Endothelial cell of umbilical vein (primary cell): ENCODE results near the gene AFTPH. TPM values are rescaled to one million over a fixed set of nuclear protein-coding genes. Genes with fewer than 3 reads are reported as not detected.

Experiments used
- BruUV-seq: library from RNA; stranded (reverse); fragments of 400-500 nt; replicated peaks from 2 replicates; lab custom pipeline; 2021; lab: Mats Ljungman, UMichigan
- CTCF ChIA-PET: fragments of 300-600, 350-600 bp; sonication (Branson Sonifier 250); formaldehyde crosslinking; loops from one replicate; lab custom pipeline; 2021; ENCODE audit warnings: antibody characterized with exemption, inconsistent platforms; lab: Charles Lee
- POLR2A ChIA-PET: fragments of 300-600, 350-600 bp; sonication (Branson Sonifier 250); formaldehyde crosslinking; loops from one replicate; lab custom pipeline; 2021; ENCODE audit warnings: antibody characterized with exemption, inconsistent platforms; lab: Charles Lee
- DNase-seq: peaks from one replicate; pipeline ENCODE4 v3.0.0-alpha.2; 2011; ENCODE audit warnings: low read depth, low spot score
- FAIRE-seq: peaks from 2 replicates; lab custom pipeline; 2011; peaks lifted over from hg19 to GRCh38; lab: Jason Lieb, UNC
- H2AFZ ChIP-seq: 2 replicates; pipeline ENCODE4 v1.6.0; 2012; ENCODE audit warnings: low read depth, low read length, control low read depth, inconsistent platforms
- H3K27ac ChIP-seq: 2 replicates; pipeline ENCODE4 v1.5.1; 2011; ENCODE audit warnings: low read depth, mild to moderate bottlenecking, control low read depth, low read length, moderate library complexity; ENCODE audit not compliant: insufficient read depth
- H3K27me3 ChIP-seq, 2 experiments: 2 replicates each; pipeline versions ENCODE4 v1.6.0 to v1.6.1; 2011; ENCODE audit warnings: low read length in 2 of 2, mixed read lengths in 1 of 2; ENCODE audit not compliant: control insufficient read depth in 2 of 2, insufficient read depth in 2 of 2
- H3K36me3 ChIP-seq, 2 experiments: 2 replicates in 1 of 2; 3 replicates in 1 of 2; pipeline ENCODE4 v1.5.1; 2011; ENCODE audit warnings: low read length in 2 of 2, mild to moderate bottlenecking in 1 of 2, moderate library complexity in 1 of 2; ENCODE audit not compliant: control insufficient read depth in 2 of 2, insufficient read depth in 2 of 2; ENCODE audit errors: extremely low read depth in 1 of 2
- H3K4me1 ChIP-seq: 3 replicates; pipeline ENCODE4 v1.5.1; 2011; ENCODE audit warnings: mild to moderate bottlenecking, low read length; ENCODE audit not compliant: control insufficient read depth, insufficient read depth; ENCODE audit errors: extremely low read depth
- H3K4me2 ChIP-seq: 2 replicates; pipeline ENCODE4 v1.6.1; 2011; ENCODE audit warnings: low read length, control low read depth, mixed read lengths; ENCODE audit not compliant: insufficient read depth
- H3K4me3 ChIP-seq, 3 experiments: fragments of 200-600 bp in 1 of 3; sonication (generic), shearing (Covaris generic) in 1 of 3; replicated peaks in 1 of 3; 2 replicates each; pipeline ENCODE4 v1.5.1; 2011 to 2016; ENCODE audit warnings: control low read depth in 3 of 3, low read length in 3 of 3, mild to moderate bottlenecking in 2 of 3, inconsistent platforms in 1 of 3, low read depth in 1 of 3, moderate library complexity in 1 of 3; ENCODE audit not compliant: insufficient read depth in 1 of 3
- H3K79me2 ChIP-seq: 2 replicates; pipeline ENCODE4 v1.6.0; 2012; ENCODE audit warnings: low read length, inconsistent platforms; ENCODE audit not compliant: control insufficient read depth, insufficient read depth
- H3K9ac ChIP-seq: replicated peaks from 2 replicates; pipeline ENCODE3; 2011; ENCODE audit warnings: low read length, control low read depth; ENCODE audit not compliant: insufficient read depth; ENCODE audit errors: extremely low read depth
- H3K9me1 ChIP-seq: replicated peaks from 3 replicates; pipeline ENCODE4 v1.6.0; 2011; ENCODE audit warnings: mild to moderate bottlenecking, low read length; ENCODE audit not compliant: control insufficient read depth, insufficient read depth; ENCODE audit errors: extremely low read depth
- H3K9me3 ChIP-seq: replicated peaks from 2 replicates; pipeline ENCODE4 v1.5.1; 2012; ENCODE audit warnings: low read length, inconsistent platforms; ENCODE audit not compliant: control insufficient read depth, insufficient read depth
- H4K20me1 ChIP-seq: replicated peaks from 2 replicates; pipeline ENCODE3; 2011; ENCODE audit warnings: mild to moderate bottlenecking, low read length; ENCODE audit not compliant: control insufficient read depth, insufficient read depth; ENCODE audit errors: extremely low read depth
- EZH2 ChIP-seq: IDR thresholded peaks from 2 replicates; pipeline ENCODE4 v1.6.1; 2012; ENCODE audit warnings: borderline replicate concordance, low read depth, mild to moderate bottlenecking, moderate library complexity, low read length, inconsistent platforms; ENCODE audit not compliant: severe bottlenecking
- FOS ChIP-seq: IDR thresholded peaks from 2 replicates; pipeline ENCODE4 v1.6.1; 2011; ENCODE audit warnings: mild to moderate bottlenecking, low read length, moderate library complexity, borderline replicate concordance; ENCODE audit not compliant: insufficient read depth
- GATA2 ChIP-seq: IDR thresholded peaks from 2 replicates; pipeline ENCODE4 v1.7.0; 2011; ENCODE audit warnings: low read depth, mild to moderate bottlenecking, moderate library complexity, mixed read lengths, low read length; ENCODE audit not compliant: insufficient read length, insufficient read depth
- JUN ChIP-seq: IDR thresholded peaks from 2 replicates; pipeline ENCODE4 v1.6.1; 2011; ENCODE audit warnings: borderline replicate concordance, low read depth; ENCODE audit not compliant: insufficient read length, insufficient read depth
- MYC ChIP-seq: IDR thresholded peaks from one replicate; pipeline ENCODE4 v1.6.1; 2011; ENCODE audit warnings: mild to moderate bottlenecking, low read depth, low read length
- POLR2A ChIP-seq: IDR thresholded peaks from 2 replicates; pipeline ENCODE4 v1.6.1; 2012; ENCODE audit warnings: low read depth, mild to moderate bottlenecking, control low read depth, low read length
- POLR2AphosphoS5 ChIP-seq: IDR thresholded peaks from 2 replicates; pipeline ENCODE4 v1.6.1; 2012; ENCODE audit warnings: low read depth, mild to moderate bottlenecking, control low read depth, low read length, moderate library complexity; ENCODE audit not compliant: insufficient read depth
- dilution Hi-C: fragments of 300-500 bp; cut with MboI; formaldehyde crosslinking; loops from one replicate; pipeline ENCODE4 v1.15.0; 2019; ENCODE audit warnings: low sequenced_read_pairs; ENCODE audit not compliant: extremely low pct_ligation_motif_present
- intact Hi-C: fragments of 100-400 bp; cut with micrococcal nuclease; formaldehyde crosslinking; loops from one replicate; pipeline ENCODE4 v1.10.0; 2022
- polyA plus RNA-seq, 4 experiments: library from polyadenylated mRNA; depleted of rRNA in 3 of 4; stranded (reverse) in 3 of 4; unstranded in 1 of 4; fragments of >200 nt; gene quantifications; 2 replicates each; pipeline versions ENCODE4 v1.2.1 to v1.2.3, GENCODE V29; 2011 to 2012; ENCODE audit warnings: missing spikeins in 1 of 4
- total RNA-seq: library from RNA; stranded (reverse); gene quantifications from 2 replicates; pipeline ENCODE4 v1.2.3, GENCODE V29; 2021
- TF ChIP-seq, protein P1 (sequence below): IDR thresholded peaks from 2 replicates; pipeline ENCODE4 v1.6.1; 2011; ENCODE audit not compliant: insufficient read depth, insufficient read length
- TF ChIP-seq, protein P2 (sequence below), 2 donors: IDR thresholded peaks; 1 replicate in 1 of 2; 2 replicates in 1 of 2; pipeline ENCODE4 v1.5.1; 2011; ENCODE audit warnings: low read length in 2 of 2, mild to moderate bottlenecking in 2 of 2, moderate library complexity in 2 of 2, control low read depth in 1 of 2, inconsistent platforms in 1 of 2, low read depth in 1 of 2; ENCODE audit not compliant: insufficient read depth in 1 of 2; ENCODE audit errors: extremely low read depth in 1 of 2

AFTPH gene
- total and polyA plus RNA-seq, 2 donors (not counting 3 experiments of a cell fraction or from before 2014, with no cell fraction given): 6.9 to 15.3 TPM

DNA sequence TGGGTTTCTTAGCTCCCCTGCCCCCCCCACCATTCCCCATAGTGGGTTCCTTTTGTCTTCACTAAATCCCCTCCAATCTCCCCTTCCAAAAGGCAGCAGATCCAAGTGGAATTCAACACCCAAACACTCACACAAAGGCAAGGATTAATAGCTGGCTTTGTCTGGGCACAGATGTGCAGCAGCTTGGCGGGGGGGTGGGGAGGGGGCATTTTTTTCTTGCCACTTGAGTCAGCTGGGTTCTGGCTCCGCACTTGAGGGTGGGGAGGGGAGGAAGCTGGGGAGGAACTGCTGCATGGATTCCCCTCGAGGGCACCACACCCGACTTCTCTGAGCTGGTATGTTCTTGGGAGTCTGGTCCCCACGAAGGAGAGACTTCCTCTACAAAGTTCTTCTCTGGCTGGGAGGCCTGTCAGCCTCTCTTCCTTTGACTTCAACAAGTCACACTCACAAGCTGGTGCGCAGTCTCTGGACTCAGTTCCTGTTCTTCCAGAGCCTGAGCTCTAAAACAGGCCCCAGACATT lies 93.6 kb downstream of the AFTPH start:
- H3K27me3 ChIP-seq: peaks cover 0 to 1% of the 10 kb centered on the region in 2 experiments
- no peak for DNase-seq
- no peak for TF ChIP-seq MYC
- no peak for TF ChIP-seq POLR2AphosphoS5
- no peak for TF ChIP-seq POLR2A
- TF ChIP-seq, protein P1, sequence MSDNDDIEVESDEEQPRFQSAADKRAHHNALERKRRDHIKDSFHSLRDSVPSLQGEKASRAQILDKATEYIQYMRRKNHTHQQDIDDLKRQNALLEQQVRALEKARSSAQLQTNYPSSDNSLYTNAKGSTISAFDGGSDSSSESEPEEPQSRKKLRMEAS: no peak
- TF ChIP-seq GATA2: no peak
- TF ChIP-seq, protein P2, sequence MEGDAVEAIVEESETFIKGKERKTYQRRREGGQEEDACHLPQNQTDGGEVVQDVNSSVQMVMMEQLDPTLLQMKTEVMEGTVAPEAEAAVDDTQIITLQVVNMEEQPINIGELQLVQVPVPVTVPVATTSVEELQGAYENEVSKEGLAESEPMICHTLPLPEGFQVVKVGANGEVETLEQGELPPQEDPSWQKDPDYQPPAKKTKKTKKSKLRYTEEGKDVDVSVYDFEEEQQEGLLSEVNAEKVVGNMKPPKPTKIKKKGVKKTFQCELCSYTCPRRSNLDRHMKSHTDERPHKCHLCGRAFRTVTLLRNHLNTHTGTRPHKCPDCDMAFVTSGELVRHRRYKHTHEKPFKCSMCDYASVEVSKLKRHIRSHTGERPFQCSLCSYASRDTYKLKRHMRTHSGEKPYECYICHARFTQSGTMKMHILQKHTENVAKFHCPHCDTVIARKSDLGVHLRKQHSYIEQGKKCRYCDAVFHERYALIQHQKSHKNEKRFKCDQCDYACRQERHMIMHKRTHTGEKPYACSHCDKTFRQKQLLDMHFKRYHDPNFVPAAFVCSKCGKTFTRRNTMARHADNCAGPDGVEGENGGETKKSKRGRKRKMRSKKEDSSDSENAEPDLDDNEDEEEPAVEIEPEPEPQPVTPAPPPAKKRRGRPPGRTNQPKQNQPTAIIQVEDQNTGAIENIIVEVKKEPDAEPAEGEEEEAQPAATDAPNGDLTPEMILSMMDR (IDR thresholded peaks at IDR 0.05; ENCODE audit: extremely low read depth in 1 of 2, insufficient read depth in 1 of 2, low read depth in 1 of 2, low read length in 2 of 2): no peak
- TF ChIP-seq EZH2: no peak
- no peak for TF ChIP-seq FOS
- no peak for TF ChIP-seq JUN
- dilution Hi-C loops: no loop called here
- no peaks in the 10 kb centered on the region for H3K9me3 ChIP-seq
- ChIA-PET POLR2A (interaction anchor here (0.9 kb wide), 1 partner anchor 247 kb away, joined by 3 read pairs; no protein-coding TSS in a partner anchor), CTCF (interaction anchor here (0.6 to 4.5 kb wide), 7 partner anchors 9 to 287 kb away, joined by 3 to 25 read pairs (median 9); no protein-coding TSS in a partner anchor)
- no peaks in the 10 kb centered on the region for H3K36me3 ChIP-seq
- H2AFZ ChIP-seq: no peak overlapping the region
- BruUV-seq: no TSS peak
- H3K79me2 ChIP-seq: no peaks in the 10 kb centered on the region
- no peak for FAIRE-seq
- H3K27ac ChIP-seq: no peak overlapping the region
- no peak overlapping the region for H3K4me2 ChIP-seq
- H4K20me1 ChIP-seq: no peaks in the 10 kb centered on the region
- H3K4me3 ChIP-seq: no peak overlapping the region
- no peaks in the 10 kb centered on the region for H3K9me1 ChIP-seq
- H3K9ac ChIP-seq: no peak overlapping the region
- no peaks in the 10 kb centered on the region for H3K4me1 ChIP-seq
- intact Hi-C loops: no loop called here
